DOHH2 (cell line): ENCODE measurements around the gene KCNH1.

Source experiments
- CTCF ChIP-seq: fragments of 200-600 bp; sonication (generic); IDR thresholded peaks from one replicate; pipeline ENCODE4 v1.5.1; 2014; ENCODE audit warnings: antibody characterized with exemption, mild to moderate bottlenecking, low read depth, low read length; ENCODE audit not compliant: poor library complexity, severe bottlenecking
- EZH2phosphoT487 ChIP-seq: fragments of 200-600 bp; sonication (generic); IDR thresholded peaks from 2 replicates; pipeline ENCODE4 v1.6.1; 2017; ENCODE audit warnings: borderline replicate concordance, mild to moderate bottlenecking, antibody characterized with exemption, low read length, moderate library complexity, mixed read lengths

- TF ChIP-seq CTCF (no peak), EZH2phosphoT487 (no peak)
Measured at GRCh38 chr1:210800756-210801155, 333.2 kb downstream of the KCNH1 start.
